MCF 10A (cell line): ENCODE data around the gene NISCH. TPM values are rescaled to one million over a fixed set of nuclear protein-coding genes. Genes with fewer than 3 reads are reported as not detected.

ENCODE experiments used
- BruUV-seq: library from RNA; stranded (reverse); fragments of 400-500 nt; replicated peaks from 2 replicates; lab custom pipeline; 2021; lab: Mats Ljungman, UMichigan
- CTCF ChIA-PET: fragments of 300-600 bp; sonication (Branson Sonifier 250); formaldehyde crosslinking; extraction: SDS; loops from one replicate; lab custom pipeline; 2021; ENCODE audit warnings: antibody characterized with exemption, inconsistent platforms; lab: Yijun Ruan, JAX
- POLR2A ChIA-PET: fragments of 300-600, 350-650 bp; sonication (Branson Sonifier 250); formaldehyde crosslinking; extraction: SDS; loops from one replicate; lab custom pipeline; 2020; ENCODE audit warnings: antibody characterized with exemption, inconsistent platforms; lab: Yijun Ruan, JAX
- DNase-seq: peaks from one replicate; pipeline ENCODE4 v3.0.0-alpha.2; 2018; ENCODE audit not compliant: unreplicated experiment
- H3K27ac Mint-ChIP-seq: one replicate; pipeline ENCODE4 v1.8.0; 2022; ENCODE audit warnings: mild to moderate bottlenecking, low read depth, mixed read lengths; ENCODE audit not compliant: unreplicated experiment
- H3K27me3 Mint-ChIP-seq: one replicate; pipeline ENCODE4 v1.8.0; 2022; ENCODE audit warnings: mixed read lengths; ENCODE audit not compliant: insufficient read depth, unreplicated experiment
- H3K36me3 Mint-ChIP-seq: one replicate; pipeline ENCODE4 v1.8.0; 2022; ENCODE audit warnings: mild to moderate bottlenecking, moderate library complexity, mixed read lengths; ENCODE audit not compliant: insufficient read depth, unreplicated experiment
- H3K4me1 Mint-ChIP-seq: one replicate; pipeline ENCODE4 v1.8.0; 2022; ENCODE audit warnings: mixed read lengths; ENCODE audit not compliant: insufficient read depth, unreplicated experiment
- H3K4me3 Mint-ChIP-seq: one replicate; pipeline ENCODE4 v1.8.0; 2022; ENCODE audit warnings: mild to moderate bottlenecking, moderate library complexity, mixed read lengths; ENCODE audit not compliant: unreplicated experiment
- H3K9me3 Mint-ChIP-seq: one replicate; pipeline ENCODE4 v1.8.0; 2022; ENCODE audit warnings: mixed read lengths; ENCODE audit not compliant: unreplicated experiment
- intact Hi-C: fragments of 100-400 bp; cut with micrococcal nuclease; formaldehyde crosslinking; loops from 2 replicates; pipeline ENCODE4 v1.14.1; 2022
- total RNA-seq: library from RNA; stranded (reverse); gene quantifications from 2 replicates; pipeline ENCODE4 v1.2.3, GENCODE V29; 2022
- TF ChIP-seq, protein P1 (sequence below): fragments of 200-600 bp; IDR thresholded peaks from one replicate; pipeline ENCODE4 v1.8.0; 2022; ENCODE audit warnings: antibody characterized with exemption, mild to moderate bottlenecking; ENCODE audit not compliant: unreplicated experiment

Gene NISCH
- total RNA-seq, 1 experiment from 2014 or later, result 60.5 TPM

GRCh38 chr3:52495777-52496602 is 40.6 kb downstream of the NISCH start:
- peak; percentile 53 for DNase-seq

GRCh38 chr3:52498137-52499054 is 43.0 kb downstream of the NISCH start:
- ChIA-PET POLR2A (interaction anchor here (0.7 to 1.2 kb wide), 2 partner anchors 43 to 170 kb away, joined by 3 read pairs; no protein-coding TSS in a partner anchor), CTCF (interaction anchor here (0.6 to 1.0 kb wide), 2 partner anchors 65 to 70 kb away, joined by 3 to 4 read pairs; no protein-coding TSS in a partner anchor)
- Mint-ChIP-seq H3K27ac (no peak overlapping the region), H3K36me3 (no peaks in the 10 kb centered on the region), H3K4me1 (no peaks in the 10 kb centered on the region), H3K4me3 (no peak overlapping the region), H3K9me3 (no peaks in the 10 kb centered on the region), H3K27me3 (no peaks in the 10 kb centered on the region)
- intact Hi-C loops, result no loop called here
- TF ChIP-seq, protein P1, sequence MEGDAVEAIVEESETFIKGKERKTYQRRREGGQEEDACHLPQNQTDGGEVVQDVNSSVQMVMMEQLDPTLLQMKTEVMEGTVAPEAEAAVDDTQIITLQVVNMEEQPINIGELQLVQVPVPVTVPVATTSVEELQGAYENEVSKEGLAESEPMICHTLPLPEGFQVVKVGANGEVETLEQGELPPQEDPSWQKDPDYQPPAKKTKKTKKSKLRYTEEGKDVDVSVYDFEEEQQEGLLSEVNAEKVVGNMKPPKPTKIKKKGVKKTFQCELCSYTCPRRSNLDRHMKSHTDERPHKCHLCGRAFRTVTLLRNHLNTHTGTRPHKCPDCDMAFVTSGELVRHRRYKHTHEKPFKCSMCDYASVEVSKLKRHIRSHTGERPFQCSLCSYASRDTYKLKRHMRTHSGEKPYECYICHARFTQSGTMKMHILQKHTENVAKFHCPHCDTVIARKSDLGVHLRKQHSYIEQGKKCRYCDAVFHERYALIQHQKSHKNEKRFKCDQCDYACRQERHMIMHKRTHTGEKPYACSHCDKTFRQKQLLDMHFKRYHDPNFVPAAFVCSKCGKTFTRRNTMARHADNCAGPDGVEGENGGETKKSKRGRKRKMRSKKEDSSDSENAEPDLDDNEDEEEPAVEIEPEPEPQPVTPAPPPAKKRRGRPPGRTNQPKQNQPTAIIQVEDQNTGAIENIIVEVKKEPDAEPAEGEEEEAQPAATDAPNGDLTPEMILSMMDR, result no peak
- DNase-seq, result no peak
- BruUV-seq, result no TSS peak

More at GRCh38 chr3:52495777-52496602, 40.6 kb downstream of the NISCH start:
- no peaks in the 10 kb centered on the region for H3K4me1 Mint-ChIP-seq
- ChIA-PET POLR2A (no interaction called here), CTCF (interaction anchor here (0.6 kb wide), 1 partner anchor 230 kb away, joined by 3 read pairs; no protein-coding TSS in a partner anchor)
- no TSS peak for BruUV-seq
- intact Hi-C loops, result no loop called here
- TF ChIP-seq, protein P1, result no peak
- H3K9me3 Mint-ChIP-seq, result no peaks in the 10 kb centered on the region
- H3K4me3 Mint-ChIP-seq, result no peak overlapping the region
- H3K27me3 Mint-ChIP-seq, result no peaks in the 10 kb centered on the region
- H3K36me3 Mint-ChIP-seq, result peaks cover 15% of the 10 kb centered on the region
- H3K27ac Mint-ChIP-seq, result no peak overlapping the region

GRCh38 chr3:52501046-52501445 is 45.6 kb downstream of the NISCH start:
- Mint-ChIP-seq H3K27me3 (no peaks in the 10 kb centered on the region), H3K4me3 (no peak overlapping the region)

More at GRCh38 chr3:52501046-52501445, 45.6 kb downstream of the NISCH start:
- Mint-ChIP-seq H3K4me1 (no peaks in the 10 kb centered on the region), H3K9me3 (no peaks in the 10 kb centered on the region), H3K36me3 (no peaks in the 10 kb centered on the region), H3K27ac (no peak overlapping the region)
- CTCF ChIA-PET, result no interaction called here
- intact Hi-C loops, result no loop called here
- BruUV-seq, result no TSS peak
- DNase-seq, result no peak
- POLR2A ChIA-PET, result no interaction called here
- TF ChIP-seq, protein P1, result no peak
